Subcutaneous abdominal adipose tissue (tissue), 5 donors: ENCODE measurements around the gene GPR32.

ENCODE experiments used
- H3K27ac ChIP-seq: one replicate; pipeline ENCODE4 v1.7.0; 2013; ENCODE audit warnings: low read depth, mild to moderate bottlenecking, inconsistent platforms, low read length, moderate library complexity
- H3K27me3 ChIP-seq, 5 donors: one replicate each; pipeline ENCODE4 v1.7.0; 2013; ENCODE audit warnings: low read length in 5 of 5, inconsistent platforms in 1 of 5; ENCODE audit not compliant: control insufficient read depth in 5 of 5, insufficient read depth in 4 of 5
- H3K36me3 ChIP-seq, 5 donors: one replicate each; pipeline ENCODE4 v1.7.0; 2013; ENCODE audit warnings: low read length in 5 of 5; ENCODE audit not compliant: control insufficient read depth in 5 of 5, insufficient read depth in 5 of 5
- H3K4me1 ChIP-seq, 5 donors: one replicate each; pipeline ENCODE4 v1.7.0; 2013; ENCODE audit warnings: low read length in 5 of 5, mild to moderate bottlenecking in 3 of 5, moderate library complexity in 1 of 5; ENCODE audit not compliant: control insufficient read depth in 5 of 5, insufficient read depth in 5 of 5
- H3K4me3 ChIP-seq, 5 donors: one replicate each; pipeline ENCODE4 v1.7.0; 2013; ENCODE audit warnings: low read length in 5 of 5, low read depth in 1 of 5
- H3K9ac ChIP-seq, 5 donors: one replicate each; pipeline ENCODE4 v1.7.0; 2013; ENCODE audit warnings: low read length in 5 of 5, mild to moderate bottlenecking in 4 of 5, moderate library complexity in 3 of 5
- H3K9me3 ChIP-seq, 5 donors: one replicate each; pipeline ENCODE4 v1.7.0; 2013; ENCODE audit warnings: low read length in 5 of 5; ENCODE audit not compliant: control insufficient read depth in 5 of 5
- donor health status: healthy.
- donor health status: healthy.
- donor health status: healthy.
- donor health status: healthy.
- donor health status: healthy.

GPR32 gene

DNA sequence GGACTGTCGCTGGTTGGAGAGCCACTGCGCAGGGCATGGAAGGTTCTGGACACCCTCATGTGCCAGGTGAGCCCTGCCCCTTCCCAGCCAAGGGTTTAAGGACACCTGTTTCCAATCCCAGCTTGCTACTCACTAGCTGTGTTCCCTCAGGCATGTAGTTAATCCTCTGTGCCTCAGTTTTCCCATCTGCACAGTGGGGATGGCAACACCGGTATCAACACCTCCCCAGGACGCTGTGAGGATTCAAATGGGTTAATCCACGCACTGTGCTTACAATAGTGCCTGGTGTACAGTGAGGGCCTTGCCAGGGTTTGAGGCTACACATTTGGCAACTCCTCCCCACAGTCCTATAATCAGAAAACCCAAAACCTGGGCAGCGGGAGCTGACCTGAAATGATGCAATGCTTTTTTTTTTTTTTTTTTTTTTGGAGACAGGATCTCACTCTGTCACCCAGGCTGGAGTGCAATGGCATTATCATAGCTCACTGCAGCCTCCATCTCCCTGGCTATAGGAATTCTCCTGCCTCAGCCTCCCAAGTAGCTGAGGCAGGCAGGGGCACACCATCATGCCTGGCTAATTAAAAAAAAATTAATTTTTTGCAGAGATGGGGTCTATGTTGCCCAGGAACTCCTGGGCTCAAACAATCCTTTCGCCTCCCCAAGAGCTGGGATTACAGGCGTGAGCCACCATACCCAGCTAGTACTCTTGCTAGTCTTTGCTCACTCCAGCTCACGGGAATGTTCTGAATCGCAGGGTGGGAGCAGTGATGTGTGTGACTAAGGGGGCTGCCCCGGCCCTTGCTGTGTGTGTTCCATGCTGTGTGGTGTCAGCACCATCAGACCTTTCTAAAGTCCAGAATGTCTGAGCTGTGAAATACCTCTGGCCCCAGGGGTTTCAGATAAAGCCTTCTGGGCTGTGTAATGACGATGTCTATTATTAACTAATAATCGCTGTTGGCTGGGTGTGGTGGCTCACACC, 22.3 kb downstream of the GPR32 start:
- Histone ChIP-seq H3K4me3 (no peak overlapping the region), H3K27ac (no peak overlapping the region), H3K36me3 (peaks cover 0 to 21% (median 8%) of the 10 kb centered on the region in 5 donors), H3K4me1 (no peaks in the 10 kb centered on the region), H3K27me3 (peaks cover 0 to 11% (median 7%) of the 10 kb centered on the region in 5 donors), H3K9me3 (no peaks in the 10 kb centered on the region), H3K9ac (no peak overlapping the region)

DNA sequence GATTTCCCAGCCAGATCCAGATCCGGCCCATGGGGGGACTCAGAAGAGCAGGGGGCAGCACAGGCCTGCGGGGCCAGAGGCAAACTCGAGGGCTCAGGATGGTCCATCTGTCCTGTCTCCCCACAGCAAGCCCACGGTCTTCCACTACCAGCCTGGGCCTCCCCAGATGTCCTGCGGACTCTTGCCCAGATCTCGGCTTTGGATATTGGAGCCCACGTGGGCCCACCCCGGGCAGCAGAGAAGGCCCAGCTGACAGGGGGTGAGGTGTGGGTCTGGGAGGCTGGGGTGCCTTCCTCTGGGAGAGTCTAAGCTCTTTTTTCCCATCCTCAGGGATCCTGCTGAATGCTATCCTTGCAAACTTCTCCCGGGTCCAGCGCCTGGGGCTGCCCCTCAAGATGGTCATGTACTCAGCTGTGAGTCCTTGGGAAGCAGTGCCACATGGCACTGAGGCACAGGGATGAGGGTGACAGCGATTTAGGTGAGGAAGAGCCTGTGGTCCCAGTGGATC, 23.3 kb downstream of the GPR32 start:
- H3K27ac ChIP-seq = no peak overlapping the region
- peaks cover 0 to 11% (median 7%) of the 10 kb centered on the region in 5 donors for H3K27me3 ChIP-seq
- H3K4me3 ChIP-seq = no peak overlapping the region
- H3K36me3 ChIP-seq = peaks cover 0 to 32% (median 19%) of the 10 kb centered on the region in 5 donors
- no peaks in the 10 kb centered on the region for H3K9me3 ChIP-seq
- no peak overlapping the region for H3K9ac ChIP-seq
- no peaks in the 10 kb centered on the region for H3K4me1 ChIP-seq

DNA sequence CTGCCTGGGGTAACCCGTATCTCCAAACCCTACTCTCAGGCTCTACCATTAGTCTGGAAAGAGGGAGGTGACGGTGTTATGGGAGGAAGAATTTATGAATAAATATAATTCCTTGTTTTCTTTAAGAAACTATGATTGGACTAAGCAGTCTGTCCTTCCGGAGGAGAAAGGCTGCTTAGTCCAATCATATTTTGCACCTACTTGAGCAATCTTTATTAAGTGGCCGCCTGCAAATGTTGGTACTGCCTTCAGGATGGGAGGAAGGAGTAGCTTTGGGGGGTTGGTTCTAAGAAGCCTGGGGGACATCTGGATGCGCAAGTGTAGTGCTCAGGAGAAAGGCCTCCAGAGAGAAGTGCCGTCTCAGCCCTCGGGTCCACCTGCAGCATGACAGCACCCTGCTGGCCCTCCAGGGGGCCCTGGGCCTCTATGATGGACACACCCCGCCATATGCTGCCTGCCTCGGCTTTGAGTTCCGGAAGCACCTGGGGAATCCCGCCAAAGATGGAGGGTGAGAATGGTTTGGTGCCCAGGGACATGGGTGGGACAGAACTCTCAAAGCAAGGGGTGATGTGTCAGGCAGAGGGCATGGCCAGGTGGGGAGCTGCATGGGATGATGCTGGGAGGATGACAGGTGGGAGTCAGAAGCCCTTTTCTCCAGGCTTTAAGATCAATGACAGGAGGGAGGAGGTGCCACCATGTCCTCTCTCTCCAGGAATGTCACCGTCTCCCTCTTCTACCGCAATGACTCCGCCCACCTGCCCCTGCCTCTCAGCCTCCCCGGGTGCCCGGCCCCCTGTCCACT, 24.0 kb downstream of the GPR32 start:
- Histone ChIP-seq H3K4me3 (no peak overlapping the region), H3K9me3 (no peaks in the 10 kb centered on the region), H3K27me3 (peaks cover 0 to 11% (median 7%) of the 10 kb centered on the region in 5 donors), H3K36me3 (peaks cover 0 to 39% (median 23%) of the 10 kb centered on the region in 5 donors), H3K9ac (no peak overlapping the region), H3K27ac (no peak overlapping the region), H3K4me1 (no peaks in the 10 kb centered on the region)

DNA sequence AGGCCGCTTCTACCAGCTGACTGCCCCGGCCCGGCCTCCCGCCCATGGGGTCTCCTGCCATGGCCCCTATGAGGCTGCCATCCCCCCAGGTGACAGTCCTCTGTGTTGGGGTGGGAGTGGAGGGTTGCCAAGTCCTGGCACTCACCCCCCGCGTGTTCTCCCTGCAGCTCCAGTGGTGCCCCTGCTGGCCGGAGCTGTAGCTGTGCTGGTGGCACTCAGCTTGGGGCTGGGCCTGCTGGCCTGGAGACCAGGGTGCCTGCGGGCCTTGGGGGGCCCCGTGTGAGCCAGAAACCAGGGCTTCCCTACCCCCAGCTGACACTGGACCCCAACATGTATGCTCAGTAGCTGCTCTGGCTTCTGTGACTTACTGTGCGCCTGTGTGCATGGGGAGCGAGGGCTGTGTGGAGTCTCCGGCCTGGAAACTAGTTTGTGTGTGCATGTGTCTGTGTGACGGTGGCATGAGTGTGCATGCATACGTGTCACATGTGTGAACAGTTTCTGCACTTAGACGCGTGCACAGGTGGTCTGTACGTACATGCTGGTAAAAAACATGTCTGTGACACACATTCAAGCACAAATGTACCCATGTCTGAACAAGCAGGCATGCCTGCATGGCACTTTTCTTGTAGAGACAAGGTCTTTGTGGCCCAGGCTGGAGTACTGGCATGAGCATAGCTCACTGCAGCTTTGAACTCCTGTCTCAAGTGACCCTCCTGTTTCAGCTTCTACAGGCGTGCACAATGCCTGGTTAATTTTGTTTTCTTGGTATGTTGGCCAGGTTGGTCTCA, 24.8 kb downstream of the GPR32 start:
- peaks cover 0 to 11% (median 7%) of the 10 kb centered on the region in 5 donors for H3K27me3 ChIP-seq
- H3K4me3 ChIP-seq = no peak overlapping the region
- H3K9me3 ChIP-seq = no peaks in the 10 kb centered on the region
- H3K27ac ChIP-seq = no peak overlapping the region
- peaks cover 0 to 45% (median 30%) of the 10 kb centered on the region in 5 donors for H3K36me3 ChIP-seq
- H3K4me1 ChIP-seq = no peaks in the 10 kb centered on the region
- H3K9ac ChIP-seq = no peak overlapping the region

DNA sequence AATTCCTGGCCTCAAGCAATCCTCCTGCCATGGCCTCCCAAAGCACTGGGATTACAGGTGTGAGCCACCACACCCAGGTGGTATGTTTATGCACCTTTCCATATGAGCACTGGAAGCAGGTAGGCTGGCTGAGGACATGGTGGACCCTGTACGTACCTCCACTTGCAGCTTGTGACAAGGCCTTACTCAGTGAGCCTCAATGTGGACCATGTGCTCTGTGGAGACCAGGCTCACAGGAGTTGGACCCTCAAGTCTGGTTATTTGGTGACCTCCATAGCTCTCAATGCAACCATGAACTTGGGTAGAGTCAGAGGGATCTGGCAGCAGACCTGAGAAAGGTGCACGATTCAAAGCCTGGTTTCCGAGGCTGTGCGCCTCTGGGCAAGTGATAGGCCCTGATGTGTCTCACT, 25.4 kb downstream of the GPR32 start:
- Histone ChIP-seq H3K4me3 (no peak overlapping the region), H3K9ac (no peak overlapping the region), H3K27ac (no peak overlapping the region), H3K9me3 (no peaks in the 10 kb centered on the region), H3K36me3 (peaks cover 0 to 48% (median 30%) of the 10 kb centered on the region in 5 donors), H3K27me3 (peaks cover 0 to 11% (median 7%) of the 10 kb centered on the region in 5 donors), H3K4me1 (no peaks in the 10 kb centered on the region)

DNA sequence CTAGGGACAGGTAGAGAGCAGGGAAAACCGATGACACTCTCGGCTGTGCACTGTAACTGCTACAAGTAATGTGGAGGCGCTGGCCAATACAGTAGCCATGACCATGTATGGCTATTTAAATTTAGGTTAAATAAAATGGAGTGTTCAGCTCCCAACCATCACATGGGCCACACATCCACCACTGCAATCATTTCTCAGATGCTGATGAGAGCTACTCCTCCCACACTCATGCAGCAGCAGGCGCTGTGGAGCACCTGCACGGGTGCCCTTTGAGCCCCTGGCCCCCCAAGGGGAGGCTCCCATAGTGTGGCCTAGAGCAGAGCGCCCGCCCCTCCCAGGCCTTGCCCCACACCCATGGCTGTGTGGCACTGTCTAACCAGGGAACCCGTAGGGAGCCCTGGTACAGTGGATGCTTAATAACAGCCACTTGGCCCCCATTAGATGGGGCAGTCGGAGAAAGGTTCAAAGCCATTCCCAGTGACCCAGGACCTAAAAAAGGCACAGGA, 25.9 kb downstream of the GPR32 start:
- no peak overlapping the region for H3K4me3 ChIP-seq
- H3K27me3 ChIP-seq = peaks cover 0 to 11% (median 7%) of the 10 kb centered on the region in 5 donors
- no peak overlapping the region for H3K27ac ChIP-seq
- H3K9ac ChIP-seq = no peak overlapping the region
- peaks cover 0 to 53% (median 34%) of the 10 kb centered on the region in 5 donors for H3K36me3 ChIP-seq
- no peaks in the 10 kb centered on the region for H3K9me3 ChIP-seq
- no peaks in the 10 kb centered on the region for H3K4me1 ChIP-seq

DNA sequence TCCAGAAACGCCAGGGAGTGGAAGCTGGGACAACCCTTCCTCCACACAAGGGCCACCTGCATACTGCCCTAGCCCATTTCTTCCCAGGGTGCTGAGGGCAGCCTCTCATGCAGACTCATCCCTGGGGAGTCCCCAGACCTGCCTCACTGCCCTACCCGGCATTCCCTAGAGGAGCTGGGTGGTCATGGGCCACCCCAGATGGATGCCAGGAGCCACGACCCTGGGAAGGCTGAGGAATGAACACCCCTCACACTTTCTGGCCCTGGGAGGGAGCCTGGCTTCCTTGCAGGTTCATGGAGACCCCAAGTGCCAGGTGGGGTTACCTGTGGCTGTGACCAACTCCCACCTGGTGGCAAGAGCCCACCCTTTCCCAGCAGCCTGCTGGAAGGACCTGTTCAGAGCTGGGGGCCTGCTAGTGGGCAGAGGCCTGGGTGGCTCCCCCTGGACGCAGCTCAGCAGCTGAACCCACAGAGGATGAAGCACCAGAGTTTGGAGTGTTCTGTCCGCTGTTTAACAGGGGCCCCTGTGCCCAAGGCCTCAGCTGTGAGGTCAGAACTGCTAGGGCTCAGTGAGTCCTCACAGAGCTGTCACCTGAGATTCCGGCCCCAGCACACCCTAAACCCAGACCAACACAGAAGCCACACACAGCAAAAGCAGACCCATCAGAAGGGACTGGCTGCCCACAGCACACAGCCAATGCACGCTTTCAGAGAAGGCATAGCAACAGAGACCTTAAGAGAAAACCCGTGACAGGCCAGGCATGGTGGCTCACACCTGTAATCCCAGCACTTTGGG, 26.6 kb downstream of the GPR32 start:
- Histone ChIP-seq H3K27ac (no peak overlapping the region), H3K4me1 (no peaks in the 10 kb centered on the region), H3K27me3 (peaks cover 0 to 11% (median 4%) of the 10 kb centered on the region in 5 donors), H3K36me3 (peaks cover 0 to 56% (median 34%) of the 10 kb centered on the region in 5 donors), H3K9ac (no peak overlapping the region), H3K9me3 (no peaks in the 10 kb centered on the region), H3K4me3 (no peak overlapping the region)

DNA sequence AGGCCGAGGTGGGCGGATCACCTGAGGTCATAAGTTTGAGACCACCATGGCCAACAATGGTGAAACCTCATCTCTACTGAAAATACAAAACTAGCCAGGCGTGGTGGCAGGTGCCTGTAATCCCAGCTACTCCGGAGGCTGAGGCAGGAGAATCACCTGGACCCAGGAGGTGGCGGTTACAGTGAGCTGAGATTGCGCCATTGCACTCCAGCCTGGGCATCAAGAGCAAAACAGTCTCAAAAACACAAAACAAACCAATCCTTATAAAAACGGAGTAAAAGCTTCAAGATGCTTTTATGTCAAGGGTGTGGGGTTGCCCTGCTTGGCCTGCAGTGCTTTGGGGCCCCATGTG, 27.1 kb downstream of the GPR32 start:
- no peaks in the 10 kb centered on the region for H3K9me3 ChIP-seq
- no peaks in the 10 kb centered on the region for H3K4me1 ChIP-seq
- no peak overlapping the region for H3K9ac ChIP-seq
- peaks cover 0 to 60% (median 34%) of the 10 kb centered on the region in 5 donors for H3K36me3 ChIP-seq
- no peak overlapping the region for H3K27ac ChIP-seq
- no peak overlapping the region for H3K4me3 ChIP-seq
- H3K27me3 ChIP-seq = peaks cover 0 to 9% (median 3%) of the 10 kb centered on the region in 5 donors
